K562 (cell line): ENCODE data around the gene CUL9. TPM values are rescaled to one million over a fixed set of nuclear protein-coding genes. Genes with fewer than 3 reads are reported as not detected.

Source experiments
- CBFB ChIP-seq: sonication (generic); formaldehyde crosslinking; IDR thresholded peaks from 2 replicates; pipeline ENCODE4 v1.4.0; 2020; ENCODE audit warnings: mild to moderate bottlenecking, missing genetic modification reagents
- E2F5 ChIP-seq: sonication (generic); formaldehyde crosslinking; IDR thresholded peaks from 2 replicates; pipeline ENCODE4 v1.8.0; 2022; ENCODE audit warnings: mild to moderate bottlenecking, missing genetic modification reagents
- GATAD2B ChIP-seq: fragments of 450-650 bp; IDR thresholded peaks from 2 replicates; pipeline ENCODE4 v1.6.1; 2017; ENCODE audit warnings: mild to moderate bottlenecking, borderline replicate concordance
- NR3C1 ChIP-seq: sonication (generic); formaldehyde crosslinking; IDR thresholded peaks from 2 replicates; pipeline ENCODE4 v1.8.1; 2022; ENCODE audit warnings: missing genetic modification reagents
- NR4A1 ChIP-seq, 2 experiments: fragments of 250-450 bp in 1 of 2; fragments of 450-650 bp in 1 of 2; sonication (Bioruptor Pico) in 1 of 2; IDR thresholded peaks; 2 replicates each; pipeline versions ENCODE4 v1.4.0 to v1.6.1; 2016 to 2020; ENCODE audit warnings: mild to moderate bottlenecking in 2 of 2, missing compliant biosample characterization in 1 of 2, missing genetic modification characterization in 1 of 2, moderate library complexity in 1 of 2
- POLR2B ChIP-seq: fragments of 450-650 bp; IDR thresholded peaks from 2 replicates; pipeline ENCODE4 v1.6.1; 2018; ENCODE audit warnings: low read depth; ENCODE audit not compliant: partially characterized antibody
- RNF219 ChIP-seq: fragments of 250-450 bp; sonication (Bioruptor Pico); IDR thresholded peaks from 2 replicates; pipeline ENCODE4 v1.5.0; 2022; ENCODE audit warnings: mild to moderate bottlenecking
- SRSF7 ChIP-seq: fragments of 200-400 bp; formaldehyde crosslinking; optimal IDR thresholded peaks from 2 replicates; pipeline ENCODE3; 2017; ENCODE audit warnings: mild to moderate bottlenecking, low read depth, low read length
- STAT6 ChIP-seq: sonication (generic); formaldehyde crosslinking; IDR thresholded peaks from 2 replicates; pipeline ENCODE4 v1.8.1; 2023; ENCODE audit warnings: mild to moderate bottlenecking, missing genetic modification reagents
- TAL1 ChIP-seq: fragments of 450-650 bp; IDR thresholded peaks from 2 replicates; pipeline ENCODE4 v1.6.1; 2016; ENCODE audit warnings: mild to moderate bottlenecking
- THRAP3 ChIP-seq: fragments of 450-650 bp; IDR thresholded peaks from 2 replicates; pipeline ENCODE4 v1.6.1; 2016; ENCODE audit warnings: mild to moderate bottlenecking, inconsistent platforms, borderline replicate concordance
- TRIM28 ChIP-seq: fragments of 450-650 bp; IDR thresholded peaks from 2 replicates; pipeline ENCODE4 v1.6.1; 2017
- ZBTB43 ChIP-seq: sonication (generic); formaldehyde crosslinking; IDR thresholded peaks from 2 replicates; pipeline ENCODE4 v1.8.0; 2023; ENCODE audit warnings: mild to moderate bottlenecking, missing genetic modification reagents
- ZKSCAN3 ChIP-seq: fragments of 250-450 bp; sonication (Bioruptor Pico); IDR thresholded peaks from 2 replicates; pipeline ENCODE4 v1.4.0; 2020
- ZNF592 ChIP-seq: fragments of 450-650 bp; IDR thresholded peaks from 2 replicates; pipeline ENCODE4 v1.6.1; 2017; ENCODE audit warnings: antibody characterized with exemption, mild to moderate bottlenecking
- ZNF830 ChIP-seq: fragments of 250-450 bp; sonication (Bioruptor Pico); IDR thresholded peaks from 2 replicates; pipeline ENCODE4 v1.5.0; 2021; ENCODE audit warnings: mild to moderate bottlenecking
- polyA plus RNA-seq, 8 experiments: library from polyadenylated mRNA; depleted of rRNA in 4 of 8; stranded (reverse) in 5 of 8; unstranded in 3 of 8; fragments of >200 nt; fragmentation: Nextera tagmentation in 2 of 8; fragmentation: Illumina TruSeq in 1 of 8; extraction: Ambion mirVana in 2 of 8; extraction: Trizol in 1 of 8; gene quantifications; 2 replicates each; pipeline versions ENCODE4 v1.2.1 to v1.2.3, GENCODE V29; 2011 to 2014; ENCODE audit warnings: inconsistent platforms in 1 of 8, missing spikeins in 1 of 8
- total RNA-seq, 7 experiments: library from RNA; depleted of rRNA in 6 of 7; stranded (reverse); fragments of >200 nt in 6 of 7; fragmentation: Illumina TruSeq in 2 of 7; extraction: Trizol in 2 of 7; gene quantifications; 2 replicates each; pipeline versions ENCODE4 v1.2.1 to v1.2.3, GENCODE V29; 2011 to 2021; ENCODE audit warnings: low replicate concordance in 1 of 7

CUL9 gene
- total and polyA plus RNA-seq, 9 of the 15 experiments (the other 6 are each of a cell fraction or from before 2014, with no cell fraction given) = 0.50 to 20.7 (median 6.6) TPM

GRCh38 chr6:43143235-43144128 is 38.5 kb upstream of the CUL9 start (continued):
- TF ChIP-seq NR4A1 (CRISPR knock-in tag; IDR thresholded peaks at IDR 0.05) (no peak), NR4A1 (tag; IDR thresholded peaks at IDR 0.05) (no peak), ZKSCAN3 (CRISPR knock-in tag) (no peak), NR3C1 (CRISPR knock-in tag) (no peak), E2F5 (CRISPR knock-in tag) (no peak), STAT6 (CRISPR knock-in tag) (no peak), ZNF592 (no peak), RNF219 (CRISPR knock-in tag) (no peak), ZBTB43 (CRISPR knock-in tag) (no peak), POLR2B (no peak), CBFB (CRISPR knock-in tag) (no peak), TRIM28 (no peak), ZNF830 (no peak), SRSF7 (no peak), GATAD2B (no peak), TAL1 (no peak), THRAP3 (no peak)
